Erythroblast (primary cell): ENCODE measurements around the gene CPNE6.

Source experiments
- DNase-seq, 2 experiments: peaks; one replicate each; lab custom pipeline; 2025; lab: John Stamatoyannopoulos, UW
- GATA1 ChIP-seq: IDR thresholded peaks from 2 replicates; pipeline ENCODE4 v1.6.1; 2011; ENCODE audit warnings: low read depth, mild to moderate bottlenecking, control low read depth, low read length, moderate library complexity
- POLR2A ChIP-seq: IDR thresholded peaks from 2 replicates; pipeline ENCODE4 v1.6.1; 2011; ENCODE audit warnings: mild to moderate bottlenecking, low read length

The CPNE6 gene

DNA sequence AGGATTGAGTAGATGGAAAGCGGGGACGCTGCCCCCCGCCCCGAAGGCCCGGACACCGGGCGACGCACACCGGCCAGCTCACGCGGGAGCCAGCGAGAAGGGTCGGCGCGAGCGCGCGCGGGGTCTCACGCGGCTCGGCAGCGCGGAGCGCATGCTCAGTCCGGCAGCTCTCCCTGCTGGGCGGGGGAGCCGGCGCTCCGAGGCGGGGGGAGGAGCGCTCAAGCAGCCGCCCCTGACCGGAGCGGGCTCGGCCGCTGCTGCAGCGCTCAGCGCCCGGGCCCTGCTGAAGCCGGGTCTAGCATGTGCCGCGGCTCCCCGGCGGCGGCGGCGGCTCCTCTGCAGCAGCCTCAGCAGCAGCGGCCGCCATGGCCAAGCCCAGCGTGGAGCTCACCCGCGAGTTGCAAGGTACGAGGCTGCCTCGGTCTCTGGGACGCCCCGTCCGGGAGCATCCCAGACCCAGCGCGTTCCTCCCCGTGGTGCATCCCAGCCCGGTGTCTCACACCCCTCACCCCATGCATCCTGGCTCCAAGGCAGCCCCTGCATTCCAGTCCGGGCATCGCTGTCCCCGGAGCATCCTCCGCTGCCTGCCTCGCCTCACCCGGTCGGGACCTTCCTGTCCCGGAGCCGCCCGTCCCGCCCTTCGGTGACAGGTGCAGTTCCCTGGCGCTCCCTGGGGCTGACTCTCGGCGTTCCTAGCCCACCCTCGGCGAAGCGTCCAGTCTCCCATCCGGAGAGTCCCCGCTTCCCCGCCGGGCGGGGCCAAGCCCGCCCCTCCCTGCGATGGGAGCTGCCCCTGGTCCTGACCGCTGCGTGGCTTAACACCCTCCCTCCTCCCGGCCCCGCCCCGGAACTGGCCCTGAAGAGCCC lies 19.3 kb upstream of the CPNE6 start, which contains the start of gene CARMIL3:
CARMIL3 (plus strand) TSS at position 221 of the 867 bp plus-strand sequence; CDS start at position 366, 145 bp downstream.
- DNase-seq, result peak; percentile 66 to 74
- TF ChIP-seq GATA1 (no peak), POLR2A (no peak)

GRCh38 chr14:24052656-24053547 lies 18.5 kb upstream of the CPNE6 start:
- no peak for TF ChIP-seq GATA1
- no peak for TF ChIP-seq POLR2A
- no peak for DNase-seq

- no peak for TF ChIP-seq GATA1
- no peak for TF ChIP-seq POLR2A
- DNase-seq, result no peak
These were observed 17.6 kb upstream of the CPNE6 start for GRCh38 chr14:24053548-24054323.

DNA sequence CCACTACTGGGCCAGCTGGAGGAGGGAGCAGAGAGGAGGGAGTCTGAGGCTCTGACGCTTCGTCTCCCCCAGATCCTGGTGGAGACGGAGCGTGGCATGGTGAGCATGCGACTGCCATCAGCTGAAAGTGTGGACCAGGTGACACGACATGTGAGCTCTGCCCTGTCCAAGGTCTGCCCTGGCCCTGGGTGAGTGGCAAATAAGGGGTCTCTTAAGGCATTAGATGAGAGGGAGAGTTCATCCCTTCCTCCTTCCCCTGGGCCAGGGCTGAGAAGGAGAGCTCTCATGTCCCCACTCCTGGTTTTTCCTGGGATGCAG lies 17.1 kb upstream of the CPNE6 start:
- no peak for DNase-seq
- TF ChIP-seq POLR2A, result no peak
- no peak for TF ChIP-seq GATA1

DNA sequence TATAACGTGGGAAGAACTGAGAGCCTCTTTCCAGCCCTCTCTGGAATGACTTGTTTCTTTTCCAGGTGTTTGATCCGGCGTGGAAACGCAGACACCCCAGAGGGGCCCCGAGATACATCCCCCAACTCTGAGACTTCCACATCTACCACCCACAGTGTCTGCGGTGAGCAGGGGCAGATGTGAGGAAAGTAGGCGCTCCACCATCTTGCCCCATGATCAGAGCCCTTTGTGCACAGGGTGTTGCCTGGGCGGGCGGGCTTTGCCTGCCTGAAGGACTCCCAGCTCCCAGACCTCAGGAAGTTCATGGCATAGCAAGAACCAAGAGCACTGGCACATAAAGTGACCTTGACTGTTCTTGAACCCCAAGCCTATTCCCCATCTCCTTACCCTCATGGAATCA lies 16.7 kb upstream of the CPNE6 start:
- TF ChIP-seq GATA1, result no peak
- no peak for TF ChIP-seq POLR2A
- no peak for DNase-seq

- DNase-seq, result no peak
- TF ChIP-seq POLR2A (no peak), GATA1 (no peak)
These were observed 15.2 kb upstream of the CPNE6 start for GRCh38 chr14:24055971-24056799.

DNA sequence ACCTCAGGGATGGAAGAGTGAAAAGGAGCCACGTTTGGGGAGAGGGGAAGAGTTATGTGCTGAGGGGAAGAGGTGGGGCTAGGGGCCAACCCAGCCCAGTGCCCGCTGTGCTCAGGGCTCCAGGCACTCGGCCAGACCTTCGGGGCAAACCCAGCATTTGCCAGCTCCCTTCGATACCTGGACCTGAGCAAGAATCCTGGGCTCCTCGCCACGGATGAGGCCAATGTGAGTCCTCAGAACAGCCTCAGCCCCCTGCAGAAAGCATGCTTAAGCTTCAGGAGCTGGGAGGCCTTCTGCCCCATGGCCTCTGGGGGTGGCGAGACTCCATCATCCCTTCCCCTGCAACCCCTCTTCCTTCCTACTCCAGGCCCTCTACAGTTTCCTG lies 14.6 kb upstream of the CPNE6 start:
- DNase-seq, result no peak
- no peak for TF ChIP-seq GATA1
- TF ChIP-seq POLR2A, result no peak

DNA sequence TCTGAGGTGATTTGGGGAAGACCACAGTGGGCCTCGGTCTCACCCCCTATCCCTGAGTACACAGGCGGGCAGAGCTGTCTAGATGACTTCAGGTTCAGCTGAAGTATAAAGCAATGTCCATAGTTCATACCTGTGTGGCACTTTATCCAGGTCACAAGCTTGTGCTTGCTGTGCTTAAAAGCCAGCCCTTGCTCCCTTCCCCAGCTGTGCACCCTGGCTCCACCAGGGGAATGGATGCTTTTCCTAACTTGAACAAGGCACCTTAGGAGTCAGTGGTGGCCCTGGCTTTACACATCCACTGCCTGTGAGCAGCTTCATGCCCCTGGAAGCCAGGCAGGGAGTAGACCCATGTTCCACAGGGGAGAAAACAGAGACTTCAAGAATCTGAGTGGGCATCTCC lies 14.1 kb upstream of the CPNE6 start:
- no peak for DNase-seq
- no peak for TF ChIP-seq GATA1
- no peak for TF ChIP-seq POLR2A

GRCh38 chr14:24057867-24058259 lies 13.5 kb upstream of the CPNE6 start:
- no peak for TF ChIP-seq GATA1
- TF ChIP-seq POLR2A, result no peak

GRCh38 chr14:24058260-24058950 lies 13.0 kb upstream of the CPNE6 start:
- peak; percentile 28 to 49 for DNase-seq

More at GRCh38 chr14:24057867-24058259, 13.5 kb upstream of the CPNE6 start:
- DNase-seq, result no peak

GRCh38 chr14:24058951-24059475 lies 12.3 kb upstream of the CPNE6 start:
- no peak for DNase-seq
- TF ChIP-seq GATA1 (no peak), POLR2A (no peak)

More at GRCh38 chr14:24058260-24058950, 13.0 kb upstream of the CPNE6 start:
- no peak for TF ChIP-seq GATA1
- no peak for TF ChIP-seq POLR2A

DNA sequence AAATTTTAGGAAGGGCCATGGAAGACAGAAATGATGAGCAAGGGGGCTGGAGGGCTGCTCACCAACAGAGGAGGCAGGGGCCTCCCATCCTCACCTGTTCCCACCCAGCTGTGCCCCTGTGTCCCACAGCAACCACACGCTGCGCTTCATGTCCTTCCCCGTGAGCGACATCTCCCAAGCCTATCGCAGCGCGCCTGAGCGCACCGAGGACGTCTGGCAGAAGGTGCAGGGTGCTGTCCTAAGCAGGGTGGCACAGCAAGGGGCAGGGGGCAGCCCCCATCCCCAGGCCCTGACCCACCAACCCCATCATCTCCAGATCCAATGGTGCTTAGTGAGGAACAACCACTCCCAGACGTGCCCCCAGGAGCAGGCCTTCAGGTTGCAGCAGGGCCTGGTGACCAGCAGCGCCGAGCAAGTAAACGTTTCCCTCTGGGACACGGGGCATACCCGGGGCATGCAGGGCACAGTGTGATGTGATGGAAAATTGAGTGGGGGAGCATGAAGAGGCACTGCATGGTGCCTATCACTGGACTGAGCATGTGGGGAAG lies 11.4 kb upstream of the CPNE6 start:
- TF ChIP-seq GATA1 (no peak), POLR2A (no peak)
- no peak for DNase-seq
